Body of pancreas (tissue), 4 donors: ENCODE measurements around the gene LRFN4.

Experiments
- CTCF ChIP-seq, 7 experiments: fragments of 450-650 bp in 4 of 7; fragments of 200-600 bp in 3 of 7; sonication (generic) in 3 of 7; IDR thresholded peaks; one replicate each; pipeline ENCODE4 v1.5.1; 2016 to 2019; ENCODE audit warnings: antibody characterized with exemption in 7 of 7
- POLR2A ChIP-seq, 3 donors: fragments of 450-650 bp; IDR thresholded peaks; one replicate each; pipeline ENCODE4 v1.6.1; 2016; ENCODE audit warnings: antibody characterized with exemption in 3 of 3, mild to moderate bottlenecking in 2 of 3

GRCh38 chr11:66853242-66854229 is 3.3 kb upstream of the LRFN4 start:
- TF ChIP-seq CTCF (IDR thresholded peaks at IDR 0.05) (no peak), POLR2A (IDR thresholded peaks at IDR 0.05) (no peak)
